IPS DF 19.7 (cell line): ENCODE measurements around the gene TDRD12.
"Not testable (repeated sequence)": the region's sequence is repeated elsewhere in the genome, so short reads cannot be mapped to it uniquely, and the experiment has no call there.

Source experiments
- DNase-seq: peaks from one replicate; pipeline ENCODE4 v3.0.0-alpha.2; 2013; ENCODE audit warnings: low read depth, low spot score

Gene TDRD12

GRCh38 chr19:32746631-32747196 lies 27.1 kb downstream of the TDRD12 start:
- not testable (repeated sequence) for DNase-seq

DNA sequence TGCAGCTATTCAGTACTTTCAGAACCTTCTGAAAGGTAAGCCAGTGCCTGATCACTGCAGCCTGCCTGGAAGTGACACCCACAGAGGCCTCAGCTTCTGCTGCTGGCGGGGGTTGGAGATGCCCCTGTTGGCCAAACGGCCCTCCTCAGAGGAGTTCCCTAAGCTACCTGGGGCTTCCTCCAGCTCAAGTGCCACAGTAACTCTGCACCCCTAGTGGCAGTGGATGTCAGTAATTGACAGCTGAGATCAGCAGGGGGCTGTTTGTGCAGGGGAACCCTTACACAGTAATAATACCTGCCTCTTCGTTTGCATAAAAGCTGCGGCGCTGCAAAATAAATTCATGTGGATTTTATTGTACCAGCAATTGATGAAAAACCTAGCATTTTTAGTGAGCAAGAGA lies 28.9 kb downstream of the TDRD12 start:
- no peak for DNase-seq

DNA sequence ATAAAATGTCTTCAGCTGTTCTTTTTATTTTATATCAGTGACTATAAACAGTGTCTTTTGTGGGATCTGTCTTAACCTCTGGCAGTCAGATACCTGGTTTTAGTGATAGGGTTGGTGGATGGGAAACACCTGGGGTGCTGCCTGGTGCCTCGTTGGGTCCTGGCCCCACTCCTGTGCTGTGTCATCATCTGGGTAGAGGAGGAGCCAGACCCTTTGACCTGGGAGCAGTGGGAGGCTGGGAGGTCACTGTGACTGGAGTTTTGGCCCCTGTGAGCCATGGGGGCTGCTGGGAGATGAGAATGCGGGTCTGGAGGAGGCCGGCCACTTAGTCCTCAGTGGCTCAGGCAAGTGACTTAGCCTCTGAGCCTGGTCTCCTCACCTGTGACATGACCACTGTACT lies 29.4 kb downstream of the TDRD12 start:
- DNase-seq: no peak

- DNase-seq: no peak
These were observed 29.8 kb downstream of the TDRD12 start for GRCh38 chr19:32749361-32749760.

GRCh38 chr19:32750441-32751055 lies 31.0 kb downstream of the TDRD12 start:
- DNase-seq: no peak

DNA sequence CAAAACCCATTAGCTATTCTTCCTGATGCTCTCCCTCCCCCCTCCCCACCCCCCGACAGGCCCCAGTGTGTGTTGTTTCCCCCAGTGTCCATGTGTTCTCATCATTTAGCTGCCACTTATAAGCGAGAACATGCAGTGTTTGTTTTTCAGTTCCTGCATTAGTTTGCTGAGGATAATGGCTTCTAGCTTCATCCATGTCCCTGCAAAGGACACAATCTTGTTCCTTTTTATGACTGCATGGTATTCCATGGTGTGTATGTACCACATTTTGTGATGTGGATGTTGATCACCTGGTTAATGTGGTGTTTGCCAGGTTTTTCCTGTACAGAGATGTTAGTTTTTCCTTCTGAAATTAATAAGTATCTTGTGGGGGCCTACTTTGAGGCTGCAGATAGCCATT lies 31.5 kb downstream of the TDRD12 start:
- DNase-seq: no peak

DNA sequence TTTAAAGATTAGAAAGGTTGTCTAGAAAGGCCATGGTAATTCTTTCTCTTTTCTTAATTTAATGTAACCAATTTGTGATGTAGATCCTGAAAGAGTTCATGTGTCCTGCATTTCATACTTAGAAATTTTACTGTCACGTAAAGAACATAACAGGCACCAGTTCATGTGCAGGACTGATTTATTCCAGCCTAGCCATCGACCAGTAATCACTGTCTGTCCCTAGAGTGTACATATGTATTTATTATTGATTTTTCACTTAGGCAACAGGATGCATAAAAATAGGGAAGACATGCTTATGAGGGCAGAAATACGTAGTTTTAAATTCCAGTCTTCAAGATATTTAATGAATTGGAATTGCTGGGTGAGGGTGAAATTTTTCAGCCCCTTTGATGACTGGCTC lies 37.6 kb downstream of the TDRD12 start:
- DNase-seq: no peak

DNA sequence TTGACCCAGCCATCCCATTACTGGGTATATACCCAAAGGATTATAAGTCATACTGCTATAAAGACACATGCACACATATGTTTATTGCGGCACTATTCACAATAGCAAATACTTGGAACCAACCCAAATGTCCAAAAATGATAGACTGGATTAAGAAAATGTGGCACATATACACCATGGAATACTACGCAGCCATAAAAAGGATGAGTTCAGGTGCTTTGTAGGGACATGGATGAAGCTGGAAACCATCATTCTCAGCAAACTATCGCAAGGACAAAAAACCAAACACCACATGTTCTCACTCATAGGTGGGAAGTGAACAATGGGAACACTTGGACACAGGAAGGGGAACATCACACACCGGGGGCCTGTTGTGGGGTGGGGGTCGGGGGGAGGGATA lies 45.8 kb downstream of the TDRD12 start:
- not testable (repeated sequence) for DNase-seq

- no peak for DNase-seq
These were observed 48.5 kb downstream of the TDRD12 start for GRCh38 chr19:32767951-32768679.

DNA sequence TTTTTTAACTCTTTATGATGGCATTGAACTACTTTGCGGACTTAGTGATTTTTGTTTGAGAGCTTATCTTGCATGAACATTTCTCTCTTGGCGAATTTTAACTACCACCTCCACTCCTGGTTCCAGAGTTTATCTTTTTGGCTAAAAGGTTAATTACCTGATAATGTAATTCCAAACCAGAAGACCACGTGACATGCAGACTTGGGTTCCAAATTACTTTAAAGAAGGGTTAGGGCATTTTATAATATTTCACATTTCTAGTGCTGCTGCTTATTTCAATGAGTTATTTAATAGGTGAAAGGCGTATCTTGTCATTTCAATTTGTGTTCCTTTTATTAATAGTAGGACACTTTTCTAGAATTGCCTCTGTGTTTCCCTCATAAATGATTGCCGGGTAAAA lies 52.0 kb downstream of the TDRD12 start:
- DNase-seq: no peak

DNA sequence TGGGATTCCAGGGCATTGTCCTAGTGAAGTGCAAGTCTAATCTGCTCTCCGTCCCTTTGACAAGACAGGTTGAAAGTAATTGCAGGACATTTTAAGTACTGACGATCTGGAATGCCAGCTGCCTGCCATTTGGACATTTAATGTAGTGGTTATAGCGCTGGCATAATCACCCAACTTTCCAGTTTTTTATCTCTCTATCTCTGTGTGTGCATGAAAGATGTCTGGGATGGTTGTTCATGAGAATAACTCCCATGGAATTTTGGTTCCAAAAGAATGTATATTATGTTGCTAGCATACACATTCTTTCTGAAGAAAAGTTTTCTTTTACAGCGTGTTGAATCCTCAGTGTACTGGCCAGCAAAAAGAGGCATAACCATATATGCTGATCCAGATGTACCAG lies 53.6 kb downstream of the TDRD12 start:
- no peak for DNase-seq

- peak; percentile 17 for DNase-seq
These were observed 59.5 kb downstream of the TDRD12 start for GRCh38 chr19:32779082-32779481.

- DNase-seq: no peak
These were observed 61.7 kb downstream of the TDRD12 start for GRCh38 chr19:32781280-32781679.

GRCh38 chr19:32782089-32782488 lies 62.5 kb downstream of the TDRD12 start:
- not testable (repeated sequence) for DNase-seq

DNA sequence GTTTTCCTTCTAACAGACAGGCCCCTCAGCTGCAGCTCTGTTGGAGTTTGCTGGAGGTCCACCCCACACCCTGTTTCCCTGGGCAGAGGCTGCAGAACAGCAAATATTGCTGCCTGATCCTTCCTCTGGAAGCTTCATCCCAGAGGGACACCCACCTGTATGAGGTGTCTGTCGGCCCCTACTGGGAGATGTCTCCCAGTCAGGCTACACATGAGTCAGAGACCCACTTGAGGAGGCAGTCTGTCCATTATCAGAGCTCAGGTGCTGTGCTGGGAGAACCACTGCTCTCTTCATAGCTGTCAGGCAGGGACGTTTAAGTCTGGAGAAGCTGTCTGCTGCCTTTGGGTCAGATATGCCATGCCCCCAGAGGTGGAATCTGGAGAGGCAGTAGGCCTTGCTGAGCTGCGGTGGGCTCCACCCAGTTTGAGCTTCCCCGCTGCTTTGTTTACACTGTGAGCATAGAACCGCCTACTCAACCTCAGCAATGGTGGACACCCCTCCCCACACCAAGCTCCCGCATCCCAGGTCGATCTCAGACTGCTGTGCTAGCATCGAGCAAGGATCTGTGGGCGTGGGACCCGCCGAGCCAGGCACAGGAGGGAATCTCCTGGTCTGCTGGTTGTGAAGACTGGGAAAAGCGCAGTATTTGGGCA lies 67.7 kb downstream of the TDRD12 start:
- DNase-seq: peak; percentile 28

GRCh38 chr19:32787895-32788294 lies 68.3 kb downstream of the TDRD12 start:
- not testable (repeated sequence) for DNase-seq

DNA sequence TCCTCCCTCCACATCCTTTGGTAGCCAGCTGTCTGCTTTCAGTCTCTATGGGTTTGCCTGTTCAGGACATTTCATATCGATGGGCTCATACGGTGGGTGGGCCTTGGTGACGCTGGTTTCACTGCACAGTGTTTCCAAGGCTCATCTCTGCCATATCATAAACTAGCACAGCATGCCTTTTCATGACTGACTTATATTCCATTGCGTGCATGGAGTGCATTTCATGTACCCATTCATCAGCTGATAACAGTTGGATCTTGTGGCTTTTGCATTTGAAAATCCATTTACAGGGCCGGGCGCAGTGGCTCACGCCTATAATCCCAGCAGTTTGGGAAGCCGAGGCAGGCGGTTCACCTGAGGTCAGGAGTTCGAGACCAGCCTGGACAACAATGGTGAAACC lies 69.9 kb downstream of the TDRD12 start:
- no peak for DNase-seq

DNA sequence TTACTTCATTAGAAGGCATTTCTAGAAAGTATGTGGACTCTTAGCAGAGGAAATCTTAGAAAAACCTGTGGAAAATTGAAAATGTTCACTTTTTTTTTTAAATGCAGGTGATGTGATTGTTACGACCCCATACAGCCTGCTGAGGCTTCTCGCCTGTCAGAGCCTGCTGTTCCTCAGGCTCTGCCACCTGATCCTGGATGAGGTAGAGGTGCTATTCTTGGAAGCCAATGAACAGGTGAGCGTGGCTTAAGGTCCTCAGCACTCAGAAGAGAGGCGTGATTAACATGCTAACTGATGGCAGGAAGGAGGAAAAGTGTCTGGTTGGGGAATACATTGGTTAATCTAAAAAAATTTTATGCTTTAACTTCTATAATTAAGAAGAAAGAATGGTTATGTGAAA lies 78.6 kb downstream of the TDRD12 start:
- no peak for DNase-seq

- no peak for DNase-seq
These were observed 80.6 kb downstream of the TDRD12 start for GRCh38 chr19:32800191-32800590.

DNA sequence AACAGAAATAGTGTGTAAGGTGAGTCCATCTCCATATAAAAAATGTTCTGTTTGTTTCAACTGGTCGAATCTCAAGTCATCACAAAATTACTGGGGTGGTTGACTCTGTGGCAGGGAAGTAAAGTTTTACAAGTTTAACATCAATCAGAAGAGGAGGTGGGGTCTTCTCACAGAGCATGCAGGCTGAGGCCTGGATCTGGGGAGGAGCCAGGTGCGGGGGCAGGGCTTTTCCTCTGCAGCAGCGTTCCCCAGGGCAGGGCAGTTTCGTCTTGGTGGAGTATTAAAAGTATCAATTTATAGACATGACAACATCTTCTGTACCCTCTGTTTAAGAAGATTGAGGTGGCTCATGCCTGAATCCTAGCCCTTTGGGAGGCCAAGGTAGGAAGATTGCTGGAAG lies 81.2 kb downstream of the TDRD12 start:
- DNase-seq: no peak

DNA sequence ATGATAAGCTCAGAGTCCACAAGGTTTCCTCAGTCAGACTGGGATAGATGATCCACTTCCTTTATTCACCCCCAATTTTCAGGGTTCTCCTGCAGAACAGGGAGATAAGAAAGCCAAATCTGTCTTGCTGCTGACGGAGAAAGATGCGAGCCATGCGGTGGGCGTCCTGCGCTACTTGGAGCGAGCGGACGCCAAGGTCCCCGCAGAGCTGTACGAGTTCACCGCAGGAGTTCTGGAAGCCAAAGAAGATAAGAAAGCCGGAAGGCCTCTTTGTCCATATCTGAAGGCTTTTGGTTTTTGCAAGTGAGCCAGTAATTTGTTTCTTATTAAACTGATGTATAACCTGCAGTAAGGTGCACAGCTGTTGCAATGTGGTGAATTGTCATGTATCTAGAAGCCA lies 83.3 kb downstream of the TDRD12 start:
- DNase-seq: no peak

- DNase-seq: no peak
These were observed 88.7 kb downstream of the TDRD12 start for GRCh38 chr19:32808236-32808635.

DNA sequence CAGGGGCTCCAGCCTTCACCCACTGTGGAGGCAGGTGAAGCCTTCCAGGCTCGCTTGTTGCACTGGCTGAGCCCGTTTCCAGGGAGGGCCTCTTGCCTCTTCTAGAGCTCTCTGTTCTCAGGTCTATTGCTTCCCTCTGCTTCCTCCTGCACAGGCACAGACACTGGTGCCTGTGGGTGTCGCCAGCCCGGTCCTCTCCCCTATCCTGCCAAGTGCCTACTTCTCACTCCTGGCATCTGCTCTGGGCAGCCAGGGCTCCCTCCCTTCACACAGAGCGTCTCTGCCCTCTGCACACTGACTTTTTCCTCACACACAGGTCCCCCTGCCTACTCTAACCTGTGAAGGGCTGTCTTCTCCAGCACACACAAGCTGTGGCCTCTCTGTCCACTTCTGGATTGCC lies 89.7 kb downstream of the TDRD12 start:
- no peak for DNase-seq
